ENCODE data around the gene GLB1L3.
"Not testable (repeated sequence)": the region's sequence is repeated elsewhere in the genome, so short reads cannot be mapped to it uniquely, and the experiment has no call there.

The GLB1L3 gene

GRCh38 chr11:134317103-134317502 lies 40.9 kb downstream of the GLB1L3 start:
- no peak for DNase-seq

- not testable (repeated sequence) for DNase-seq
These were observed 45.2 kb downstream of the GLB1L3 start for GRCh38 chr11:134321373-134321772.

GRCh38 chr11:134322553-134322952 lies 46.4 kb downstream of the GLB1L3 start:
- DNase-seq: no peak

- no peak for DNase-seq
These were observed 52.3 kb downstream of the GLB1L3 start for GRCh38 chr11:134328433-134328832.

- no peak for DNase-seq
These were observed 54.6 kb downstream of the GLB1L3 start for GRCh38 chr11:134330611-134331353.

GRCh38 chr11:134331354-134332188 lies 55.4 kb downstream of the GLB1L3 start, which contains the start of gene GLB1L2:
TSS of gene GLB1L2 (plus strand) at chr11:134331988. CDS start at chr11:134332062, 74 bp downstream.
- DNase-seq: no peak

GRCh38 chr11:134332189-134332631 lies 56.0 kb downstream of the GLB1L3 start:
- no peak for DNase-seq

- DNase-seq: no peak
These were observed 56.6 kb downstream of the GLB1L3 start for GRCh38 chr11:134332782-134333181.

- DNase-seq: no peak
These were observed 57.1 kb downstream of the GLB1L3 start for GRCh38 chr11:134333312-134333711.

DNA sequence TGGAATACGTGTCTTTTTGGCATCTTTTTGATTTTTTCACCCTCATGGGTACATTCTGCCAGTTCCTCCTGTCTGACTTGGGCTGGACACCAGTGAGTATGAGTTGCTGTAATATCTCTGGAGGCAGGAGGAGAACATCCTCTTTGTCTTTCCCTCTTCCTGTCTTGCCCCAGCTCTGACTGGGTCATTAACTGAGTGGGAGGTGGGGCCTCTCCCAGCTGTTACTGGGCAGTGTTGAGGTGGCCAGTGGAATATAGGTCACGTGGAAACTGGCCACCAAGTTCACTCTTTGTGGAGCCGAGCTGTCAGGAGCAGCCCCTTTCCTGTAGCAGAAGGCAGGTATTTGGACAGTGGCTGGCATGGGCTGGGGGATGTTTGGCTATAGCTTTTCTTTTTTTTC lies 57.8 kb downstream of the GLB1L3 start:
- no peak for DNase-seq

DNA sequence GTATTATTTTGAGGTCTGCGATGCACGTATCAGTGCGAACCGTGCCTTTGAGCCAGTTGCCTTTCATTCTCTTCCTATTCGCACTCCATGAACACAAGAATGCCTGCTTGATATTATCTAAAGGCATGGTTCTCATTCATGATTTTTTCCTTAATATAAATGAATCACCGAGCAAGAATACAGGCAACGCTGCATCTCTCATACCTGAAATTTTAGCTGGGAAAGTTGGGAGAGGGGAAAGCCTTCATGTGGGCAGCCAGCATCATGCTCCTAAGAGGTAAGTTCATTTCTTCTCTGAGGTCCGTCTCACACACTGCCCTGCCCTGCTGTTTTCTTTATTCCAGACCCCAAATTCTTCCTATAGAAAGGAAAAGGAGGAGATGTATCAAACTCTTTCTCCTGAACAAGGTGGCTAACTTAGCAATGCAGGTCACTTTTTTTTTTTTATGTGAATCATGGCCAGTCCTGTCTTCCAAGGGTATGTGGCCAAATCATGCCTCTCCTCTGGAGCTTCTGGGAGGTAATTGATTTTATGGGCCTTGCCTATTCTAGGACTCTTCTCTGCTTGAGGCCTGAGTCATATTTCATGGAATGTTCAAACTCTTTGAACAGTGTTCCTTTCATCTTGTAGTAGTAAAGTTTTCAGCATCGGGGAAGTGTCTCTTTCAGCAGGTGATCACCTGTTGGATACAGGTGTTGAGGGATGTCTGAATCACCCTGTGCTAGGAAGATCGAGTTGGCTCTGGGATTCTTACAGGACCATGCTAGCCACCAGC lies 58.8 kb downstream of the GLB1L3 start:
- no peak for DNase-seq

GRCh38 chr11:134337051-134337450 lies 60.9 kb downstream of the GLB1L3 start:
- no peak for DNase-seq

GRCh38 chr11:134338068-134338467 lies 61.9 kb downstream of the GLB1L3 start:
- no peak for DNase-seq

- DNase-seq: no peak
These were observed 62.5 kb downstream of the GLB1L3 start for GRCh38 chr11:134338654-134339053.

- DNase-seq: no peak
These were observed 63.6 kb downstream of the GLB1L3 start for GRCh38 chr11:134339756-134340155.

DNA sequence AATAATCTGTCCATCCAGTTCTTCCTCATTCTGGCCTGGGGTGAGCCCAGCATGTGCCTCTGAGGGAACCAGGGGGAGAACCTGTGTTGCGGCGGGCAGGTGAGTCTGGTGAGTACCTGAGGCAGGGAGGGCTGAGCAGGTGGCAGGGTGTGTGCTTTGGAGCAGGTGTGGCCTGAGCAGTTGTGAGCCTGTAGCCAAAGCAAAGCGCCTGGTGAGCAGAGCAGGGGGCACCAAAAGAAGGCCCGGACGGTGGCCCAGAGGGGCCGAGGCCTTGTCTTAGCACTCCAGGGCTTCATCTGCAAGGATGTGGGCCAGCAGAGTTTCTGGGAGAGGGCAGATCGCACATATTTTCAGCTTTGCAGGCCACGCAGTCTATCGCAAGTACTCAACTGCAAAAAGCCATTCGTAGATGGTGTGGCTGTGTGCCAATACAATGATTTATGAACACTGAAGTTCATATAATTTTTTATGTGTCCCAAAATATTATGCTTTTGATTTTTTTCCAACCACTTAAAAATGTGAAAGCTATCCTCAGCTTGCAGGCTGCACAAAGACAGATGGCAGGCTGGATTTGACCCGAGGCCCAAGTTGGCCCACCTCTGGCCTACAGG lies 64.3 kb downstream of the GLB1L3 start:
- no peak for DNase-seq

DNA sequence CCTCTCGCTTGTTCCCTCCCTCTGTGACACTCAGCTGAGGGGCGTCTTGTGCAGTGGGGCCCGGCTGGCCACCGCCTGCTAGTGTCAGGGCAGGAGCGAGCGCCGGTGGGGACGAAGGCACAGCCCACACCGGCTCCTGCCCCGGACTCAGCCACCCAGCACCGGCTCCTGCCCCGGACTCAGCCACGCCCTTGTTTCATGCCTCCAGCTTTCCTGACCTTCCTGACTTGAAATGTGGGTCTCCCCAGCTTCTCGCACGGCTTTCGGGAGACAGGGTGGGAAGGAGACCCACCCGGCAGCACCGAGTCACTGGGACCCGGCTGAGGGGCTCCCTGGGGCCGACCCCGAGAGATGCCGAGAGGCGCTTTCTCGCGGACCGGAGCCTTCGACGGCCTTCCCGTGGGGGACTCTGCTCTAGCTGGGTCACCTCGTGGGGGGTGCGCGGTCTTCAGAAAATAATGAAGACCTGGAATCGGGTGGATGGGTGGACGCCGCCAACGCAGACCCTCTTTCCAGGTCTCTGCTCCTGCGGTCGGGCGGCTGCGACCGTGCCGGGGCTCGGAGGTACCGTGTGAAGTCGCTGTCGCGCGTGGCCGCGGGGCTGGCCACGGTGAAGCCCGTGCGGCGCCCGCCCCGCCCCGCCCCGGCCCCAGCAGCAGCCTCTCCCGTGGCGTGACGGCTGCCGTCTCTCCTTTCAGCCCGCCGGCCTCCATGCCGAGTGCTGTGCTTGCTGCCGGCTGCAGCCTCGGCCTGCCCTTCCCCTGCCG lies 65.8 kb downstream of the GLB1L3 start:
- DNase-seq: no peak

DNA sequence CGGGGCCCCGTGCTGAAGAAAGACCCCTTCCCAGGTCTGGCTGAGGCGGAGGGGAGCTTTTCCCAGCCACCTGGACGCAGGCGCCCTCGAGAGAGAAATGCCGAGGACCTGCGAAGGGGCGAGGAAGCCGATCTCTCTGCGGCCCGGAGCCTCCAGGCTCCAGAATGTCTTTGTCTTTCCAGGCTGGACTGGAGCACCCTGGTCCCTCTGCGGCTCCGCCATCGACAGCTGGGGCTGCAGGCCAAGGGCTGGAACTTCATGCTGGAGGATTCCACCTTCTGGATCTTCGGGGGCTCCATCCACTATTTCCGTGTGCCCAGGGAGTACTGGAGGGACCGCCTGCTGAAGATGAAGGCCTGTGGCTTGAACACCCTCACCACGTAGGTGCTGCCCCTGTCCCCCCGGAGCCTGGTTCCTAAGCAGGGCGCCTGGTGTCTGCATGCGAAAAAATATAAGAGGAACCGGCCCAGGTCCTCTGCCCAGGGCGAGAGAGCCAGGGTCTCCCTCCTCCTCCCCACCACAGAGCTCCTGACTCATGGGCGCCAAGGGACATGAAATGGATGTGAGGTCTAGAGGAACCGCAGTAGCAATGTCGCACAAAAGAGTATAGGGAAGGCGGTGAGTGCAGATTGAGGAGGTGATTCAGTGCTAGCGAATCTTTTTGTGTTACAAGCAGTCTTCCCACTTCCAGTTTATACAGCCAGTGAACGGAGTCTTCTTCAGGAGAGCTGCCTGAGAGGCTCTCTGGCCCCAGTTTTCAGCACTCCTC lies 66.6 kb downstream of the GLB1L3 start:
- DNase-seq: no peak

DNA sequence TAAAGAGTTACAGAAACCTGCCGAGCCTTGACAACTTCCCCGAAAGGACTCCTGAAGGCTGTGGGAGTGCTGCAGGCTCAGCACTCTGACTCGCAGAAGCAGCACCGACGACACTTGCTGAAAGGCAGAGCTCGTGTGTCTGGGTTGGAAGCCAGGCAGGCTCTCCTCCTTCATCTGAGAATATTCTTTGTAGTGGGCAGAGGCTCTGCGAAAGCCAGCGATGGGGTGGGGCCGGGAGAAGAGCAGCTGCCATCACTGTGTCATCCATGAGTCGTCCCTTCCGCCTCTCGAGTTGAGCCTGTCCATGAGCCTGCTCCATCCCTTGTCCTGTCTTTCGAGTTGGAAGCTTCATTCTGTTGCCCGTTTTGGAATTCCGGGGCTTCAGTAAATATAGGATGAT lies 67.5 kb downstream of the GLB1L3 start:
- no peak for DNase-seq

- not testable (repeated sequence) for DNase-seq
These were observed 68.5 kb downstream of the GLB1L3 start for GRCh38 chr11:134344497-134345236.

DNA sequence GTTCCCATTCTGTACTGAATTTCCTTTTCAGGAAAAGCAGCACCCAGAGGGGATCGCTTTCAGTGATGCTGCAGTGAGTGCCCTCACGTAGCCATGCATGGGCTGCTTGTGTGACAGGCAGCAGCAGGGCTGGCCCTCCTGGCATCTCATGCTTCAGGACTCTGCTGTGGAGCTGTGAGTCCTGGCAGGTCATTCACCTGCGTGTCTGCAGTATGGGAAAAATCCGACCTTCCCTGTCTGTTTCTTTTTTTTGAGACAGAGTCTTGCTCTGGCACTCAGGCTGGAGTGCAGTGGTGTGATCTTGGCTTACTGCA lies 69.0 kb downstream of the GLB1L3 start:
- DNase-seq: no peak

Data from NCI-H2081 treated with DMSO at 0.1 percent for 48 hours (cell line).